HEK293 (cell line): Measurements from ENCODE around the gene PLCB3.
A peak's percentile ranks its signal among the peaks of the same experiment; 100 is the strongest.

ENCODE experiments used
- CTCF ChIA-PET: fragments of 350-600 bp; formaldehyde crosslinking; extraction: SDS; loops from one replicate; lab custom pipeline; 2021; ENCODE audit warnings: antibody characterized with exemption; lab: Yijun Ruan, JAX
- POLR2A ChIA-PET: fragments of 300-600 bp; formaldehyde crosslinking; extraction: SDS; loops from one replicate; lab custom pipeline; 2020; ENCODE audit warnings: antibody characterized with exemption, inconsistent platforms; lab: Yijun Ruan, JAX
- H3K27ac ChIP-seq: fragments of 200-500 bp; sonication (Bioruptor generic); 2 replicates; pipeline ENCODE4 v1.5.1; 2014; ENCODE audit warnings: low read depth, low read length, control low read depth, inconsistent platforms; ENCODE audit errors: extremely low read depth
- H3K36me3 ChIP-seq, 2 experiments: fragments of 200-500 bp in 1 of 2; sonication (Bioruptor generic) in 1 of 2; 1 replicate in 1 of 2; 2 replicates in 1 of 2; pipeline ENCODE4 v1.5.1; 2014 to 2017; ENCODE audit warnings: inconsistent platforms in 2 of 2, low read length in 2 of 2; ENCODE audit not compliant: control insufficient read depth in 2 of 2, insufficient read depth in 1 of 2
- H3K4me1 ChIP-seq: fragments of 200-500 bp; sonication (Bioruptor generic); 2 replicates; pipeline ENCODE4 v1.5.1; 2014; ENCODE audit warnings: mild to moderate bottlenecking, low read length, inconsistent platforms; ENCODE audit not compliant: control insufficient read depth, insufficient read depth
- H3K4me3 ChIP-seq: 2 replicates; pipeline ENCODE4 v1.5.1; 2011; ENCODE audit warnings: low read depth, mild to moderate bottlenecking, control low read depth, low read length, moderate library complexity
- H3K9me3 ChIP-seq: fragments of 200-500 bp; sonication (Bioruptor generic); 2 replicates; pipeline ENCODE4 v1.5.1; 2014; ENCODE audit warnings: low read depth, low read length, inconsistent platforms; ENCODE audit not compliant: control insufficient read depth, insufficient read depth
- BCL11B ChIP-seq: fragments of 450-650 bp; formaldehyde crosslinking; IDR thresholded peaks from 2 replicates; pipeline ENCODE4 v1.5.1; 2016; ENCODE audit warnings: low read depth, missing biosample characterization, missing genetic modification characterization
- EGR2 ChIP-seq: fragments of 450-650 bp; formaldehyde crosslinking; IDR thresholded peaks from 2 replicates; pipeline ENCODE4 v1.5.1; 2016; ENCODE audit warnings: low read depth, missing biosample characterization, missing genetic modification characterization
- HIC1 ChIP-seq: fragments of 450-650 bp; formaldehyde crosslinking; IDR thresholded peaks from 2 replicates; pipeline ENCODE4 v1.5.1; 2016; ENCODE audit warnings: missing biosample characterization, missing genetic modification characterization
- SCRT1 ChIP-seq: fragments of 450-650 bp; formaldehyde crosslinking; IDR thresholded peaks from 2 replicates; pipeline ENCODE4 v1.5.1; 2016; ENCODE audit warnings: missing biosample characterization, missing genetic modification characterization, borderline replicate concordance
- SCRT2 ChIP-seq: fragments of 450-650 bp; formaldehyde crosslinking; IDR thresholded peaks from 2 replicates; pipeline ENCODE4 v1.5.1; 2016; ENCODE audit warnings: missing biosample characterization, missing genetic modification characterization
- ZFHX2 ChIP-seq: fragments of 450-650 bp; formaldehyde crosslinking; conservative IDR thresholded peaks from 2 replicates; pipeline ENCODE4 v1.5.1; 2016; ENCODE audit warnings: missing biosample characterization, missing genetic modification characterization
- ZIC2 ChIP-seq: fragments of 450-650 bp; formaldehyde crosslinking; IDR thresholded peaks from 2 replicates; pipeline ENCODE4 v1.5.1; 2016; ENCODE audit warnings: missing biosample characterization, missing genetic modification characterization
- ZNF121 ChIP-seq: fragments of 450-650 bp; formaldehyde crosslinking; IDR thresholded peaks from 2 replicates; pipeline ENCODE4 v1.5.1; 2016; ENCODE audit warnings: missing biosample characterization, missing genetic modification characterization
- ZNF184 ChIP-seq: fragments of 450-650 bp; IDR thresholded peaks from 2 replicates; pipeline ENCODE4 v1.5.1; 2018; ENCODE audit warnings: missing biosample characterization, mild to moderate bottlenecking, missing genetic modification characterization
- ZNF211 ChIP-seq: fragments of 450-650 bp; formaldehyde crosslinking; IDR thresholded peaks from 2 replicates; pipeline ENCODE4 v1.5.1; 2016; ENCODE audit warnings: low read depth, missing biosample characterization, missing genetic modification characterization
- ZNF394 ChIP-seq: fragments of 450-650 bp; formaldehyde crosslinking; IDR thresholded peaks from 2 replicates; pipeline ENCODE4 v1.5.1; 2016; ENCODE audit warnings: missing biosample characterization, missing genetic modification characterization, mild to moderate bottlenecking, moderate library complexity, borderline replicate concordance
- ZNF404 ChIP-seq: fragments of 450-650 bp; formaldehyde crosslinking; IDR thresholded peaks from 2 replicates; pipeline ENCODE4 v1.5.1; 2017; ENCODE audit warnings: missing biosample characterization, missing genetic modification characterization
- ZNF510 ChIP-seq: fragments of 450-650 bp; formaldehyde crosslinking; IDR thresholded peaks from 2 replicates; pipeline ENCODE4 v1.5.1; 2018; ENCODE audit warnings: mild to moderate bottlenecking, missing genetic modification characterization, missing biosample characterization; ENCODE audit not compliant: insufficient replicate concordance
- ZNF626 ChIP-seq: fragments of 450-650 bp; sonication (Bioruptor Pico); formaldehyde crosslinking; IDR thresholded peaks from 2 replicates; pipeline ENCODE4 v1.5.1; 2018; ENCODE audit warnings: missing biosample characterization, missing genetic modification characterization, inconsistent platforms
- ZNF658 ChIP-seq: fragments of 450-650 bp; formaldehyde crosslinking; IDR thresholded peaks from 2 replicates; pipeline ENCODE4; 2016; ENCODE audit warnings: missing biosample characterization, missing genetic modification characterization
- ZNF692 ChIP-seq: fragments of 450-650 bp; formaldehyde crosslinking; IDR thresholded peaks from 2 replicates; pipeline ENCODE4 v1.5.1; 2016; ENCODE audit warnings: missing biosample characterization, missing genetic modification characterization
- ZNF76 ChIP-seq: fragments of 450-650 bp; formaldehyde crosslinking; IDR thresholded peaks from 2 replicates; pipeline ENCODE4; 2016; ENCODE audit warnings: low read depth, missing biosample characterization, missing genetic modification characterization, borderline replicate concordance
- ZSCAN16 ChIP-seq: fragments of 450-650 bp; formaldehyde crosslinking; IDR thresholded peaks from 2 replicates; pipeline ENCODE4 v1.5.1; 2016; ENCODE audit warnings: missing biosample characterization, missing genetic modification characterization
- ZSCAN23 ChIP-seq: fragments of 450-650 bp; formaldehyde crosslinking; IDR thresholded peaks from 2 replicates; pipeline ENCODE4 v1.5.1; 2016; ENCODE audit warnings: missing biosample characterization, missing genetic modification characterization
- ZXDB ChIP-seq: fragments of 450-650 bp; formaldehyde crosslinking; IDR thresholded peaks from 2 replicates; pipeline ENCODE4 v1.5.1; 2016; ENCODE audit warnings: missing biosample characterization, missing genetic modification characterization

PLCB3 gene

GRCh38 chr11:64235437-64236161 lies 15.7 kb upstream of the PLCB3 start:
- no peaks in the 10 kb centered on the region for H3K4me1 ChIP-seq
- H3K4me3 ChIP-seq = peak overlapping the region; percentile 43
- TF ChIP-seq ZNF626 (no peak), ZSCAN16 (tag by site-specific recombination) (no peak), BCL11B (tag by site-specific recombination) (no peak), EGR2 (tag by site-specific recombination) (no peak), ZIC2 (tag by site-specific recombination) (0 out of 2 replicates have a peak, but pooled peaks have one; percentile 11), HIC1 (tag by site-specific recombination) (peak; percentile 75; the same call in 1 of the 2 replicates), ZNF658 (no peak), ZNF121 (peak; percentile 43; the same call in 1 of the 2 replicates), SCRT2 (peak; percentile 14; the same call in 1 of the 2 replicates), SCRT1 (tag by site-specific recombination) (0 out of 2 replicates have a peak, but pooled peaks have one; percentile 5)
- peaks cover 0 to 31% of the 10 kb centered on the region in 2 experiments; a peak in 1 of 3 replicates for H3K36me3 ChIP-seq
- H3K9me3 ChIP-seq = no peaks in the 10 kb centered on the region
- ChIA-PET CTCF (interaction anchor here (1.0 kb wide), 1 partner anchor 31 kb away, joined by 5 read pairs; no protein-coding TSS in a partner anchor), POLR2A (interaction anchor here (1.0 to 3.9 kb wide), 3 partner anchors 9 to 10 kb away, joined by 3 to 12 read pairs (median 3); partner anchors contain the start of genes NUDT22 and TRPT1)
- H3K27ac ChIP-seq = peak overlapping the region; percentile 68; the same call in 1 of the 2 replicates

- ChIA-PET POLR2A (interaction anchor here (3.9 kb wide), 1 partner anchor 11 kb away, joined by 12 read pairs; the partner anchor contains the start of genes NUDT22 and TRPT1), CTCF (interaction anchor here (1.2 kb wide), 1 partner anchor 118 kb away, joined by 8 read pairs; no protein-coding TSS in a partner anchor)
- H3K36me3 ChIP-seq = peaks cover 0 to 31% of the 10 kb centered on the region in 2 experiments; a peak in 1 of 3 replicates
- H3K4me1 ChIP-seq = no peaks in the 10 kb centered on the region
- no peak overlapping the region for H3K27ac ChIP-seq
- no peaks in the 10 kb centered on the region for H3K9me3 ChIP-seq
- no peak overlapping the region for H3K4me3 ChIP-seq
- TF ChIP-seq SCRT2 (peak; percentile 80), EGR2 (tag by site-specific recombination) (peak; percentile 76), ZSCAN23 (tag by site-specific recombination) (no peak), ZFHX2 (tag by site-specific recombination) (peak; percentile 85)
Observed at GRCh38 chr11:64237484-64237951, 13.8 kb upstream of the PLCB3 start.

GRCh38 chr11:64238076-64238475 lies 13.3 kb upstream of the PLCB3 start:
- H3K4me3 ChIP-seq = no peak overlapping the region
- H3K4me1 ChIP-seq = no peaks in the 10 kb centered on the region
- TF ChIP-seq ZXDB (no peak), ZIC2 (tag by site-specific recombination) (0 out of 2 replicates have a peak, but pooled peaks have one; percentile 22)
- TF ChIP-seq, all 188 proteins: peak for 1
- POLR2A ChIA-PET = interaction anchor here (0.5 to 3.9 kb wide), 2 partner anchors 12 to 34 kb away, joined by 3 to 12 read pairs; partner anchors contain the start of genes NUDT22 and TRPT1
- H3K9me3 ChIP-seq = no peaks in the 10 kb centered on the region
- CTCF ChIA-PET = interaction anchor here (1.2 kb wide), 1 partner anchor 117 kb away, joined by 8 read pairs; no protein-coding TSS in a partner anchor
- H3K36me3 ChIP-seq = peaks cover 0 to 33% of the 10 kb centered on the region in 2 experiments; a peak in 1 of 3 replicates
- H3K27ac ChIP-seq = no peak overlapping the region

GRCh38 chr11:64238999-64239398 lies 12.3 kb upstream of the PLCB3 start:
- Histone ChIP-seq H3K9me3 (no peaks in the 10 kb centered on the region), H3K4me1 (no peaks in the 10 kb centered on the region), H3K4me3 (no peak overlapping the region), H3K27ac (no peak overlapping the region), H3K36me3 (peaks cover 0 to 42% of the 10 kb centered on the region in 2 experiments; a peak in 1 of 3 replicates)
- ChIA-PET CTCF (interaction anchor here (0.7 kb wide), 1 partner anchor 31 kb away, joined by 3 read pairs; no protein-coding TSS in a partner anchor), POLR2A (interaction anchor here (0.8 to 3.9 kb wide), 2 partner anchors 13 kb away, joined by 12 to 14 read pairs; partner anchors contain the start of genes NUDT22 and TRPT1)
- TF ChIP-seq ZNF211 (no peak), ZNF76 (tag by site-specific recombination) (no peak), ZNF184 (tag by site-specific recombination) (no peak), ZNF510 (tag by site-specific recombination) (no peak), ZNF404 (tag by site-specific recombination) (no peak), ZNF394 (tag by site-specific recombination) (no peak), ZNF692 (tag by site-specific recombination) (no peak)
